Measurements from ENCODE around the gene BCL2. TPM values are rescaled to one million over a fixed set of nuclear protein-coding genes. Genes with fewer than 3 reads are reported as not detected.

Gene BCL2
- polyA plus RNA-seq, 1 experiment, result 0.35 TPM

GRCh38 chr18:63293935-63294334 lies 25.6 kb downstream of the BCL2 start:
- no peak for DNase-seq (ENCODE audit: low read depth, low spot score)
- ChIA-PET CTCF (no interaction called here), POLR2A (no interaction called here)
- no peak overlapping the region for H3K27ac ChIP-seq (ENCODE audit: low read depth, low read length)
- TF ChIP-seq, protein P1, sequence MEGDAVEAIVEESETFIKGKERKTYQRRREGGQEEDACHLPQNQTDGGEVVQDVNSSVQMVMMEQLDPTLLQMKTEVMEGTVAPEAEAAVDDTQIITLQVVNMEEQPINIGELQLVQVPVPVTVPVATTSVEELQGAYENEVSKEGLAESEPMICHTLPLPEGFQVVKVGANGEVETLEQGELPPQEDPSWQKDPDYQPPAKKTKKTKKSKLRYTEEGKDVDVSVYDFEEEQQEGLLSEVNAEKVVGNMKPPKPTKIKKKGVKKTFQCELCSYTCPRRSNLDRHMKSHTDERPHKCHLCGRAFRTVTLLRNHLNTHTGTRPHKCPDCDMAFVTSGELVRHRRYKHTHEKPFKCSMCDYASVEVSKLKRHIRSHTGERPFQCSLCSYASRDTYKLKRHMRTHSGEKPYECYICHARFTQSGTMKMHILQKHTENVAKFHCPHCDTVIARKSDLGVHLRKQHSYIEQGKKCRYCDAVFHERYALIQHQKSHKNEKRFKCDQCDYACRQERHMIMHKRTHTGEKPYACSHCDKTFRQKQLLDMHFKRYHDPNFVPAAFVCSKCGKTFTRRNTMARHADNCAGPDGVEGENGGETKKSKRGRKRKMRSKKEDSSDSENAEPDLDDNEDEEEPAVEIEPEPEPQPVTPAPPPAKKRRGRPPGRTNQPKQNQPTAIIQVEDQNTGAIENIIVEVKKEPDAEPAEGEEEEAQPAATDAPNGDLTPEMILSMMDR (IDR thresholded peaks at IDR 0.05; ENCODE audit: low read depth, low read length), result no peak
- H3K9me3 ChIP-seq (ENCODE audit: control insufficient read depth, insufficient read depth, low read length), result no peaks in the 10 kb centered on the region
- no peak overlapping the region for H3K4me3 ChIP-seq (ENCODE audit: low read depth, low read length)
- H3K27me3 ChIP-seq (ENCODE audit: control insufficient read depth, insufficient read depth, low read length), result peaks cover 4% of the 10 kb centered on the region

GRCh38 chr18:63292831-63293683 lies 26.5 kb downstream of the BCL2 start:
- no peaks in the 10 kb centered on the region for H3K9me3 ChIP-seq (ENCODE audit: control insufficient read depth, insufficient read depth, low read length)
- DNase-seq (ENCODE audit: low read depth, low spot score), result no peak
- no peak overlapping the region for H3K4me3 ChIP-seq (ENCODE audit: low read depth, low read length)
- CTCF ChIA-PET, result no interaction called here
- POLR2A ChIA-PET, result no interaction called here
- H3K27ac ChIP-seq (ENCODE audit: low read depth, low read length), result no peak overlapping the region
- TF ChIP-seq, protein P1 (IDR thresholded peaks at IDR 0.05; ENCODE audit: low read depth, low read length), result no peak
- peaks cover 4% of the 10 kb centered on the region for H3K27me3 ChIP-seq (ENCODE audit: control insufficient read depth, insufficient read depth, low read length)

GRCh38 chr18:63291278-63291677 lies 28.3 kb downstream of the BCL2 start:
- CTCF ChIA-PET, result interaction anchor here (0.5 kb wide), 1 partner anchor 45 kb away, joined by 3 read pairs; no protein-coding TSS in a partner anchor
- POLR2A ChIA-PET, result no interaction called here
- TF ChIP-seq, protein P1 (IDR thresholded peaks at IDR 0.05; ENCODE audit: low read depth, low read length), result no peak
- H3K27me3 ChIP-seq (ENCODE audit: control insufficient read depth, insufficient read depth, low read length), result peaks cover 5% of the 10 kb centered on the region
- H3K4me3 ChIP-seq (ENCODE audit: low read depth, low read length), result no peak overlapping the region
- no peak overlapping the region for H3K27ac ChIP-seq (ENCODE audit: low read depth, low read length)
- no peak for DNase-seq (ENCODE audit: low read depth, low spot score)
- H3K9me3 ChIP-seq (ENCODE audit: control insufficient read depth, insufficient read depth, low read length), result no peaks in the 10 kb centered on the region

DNA sequence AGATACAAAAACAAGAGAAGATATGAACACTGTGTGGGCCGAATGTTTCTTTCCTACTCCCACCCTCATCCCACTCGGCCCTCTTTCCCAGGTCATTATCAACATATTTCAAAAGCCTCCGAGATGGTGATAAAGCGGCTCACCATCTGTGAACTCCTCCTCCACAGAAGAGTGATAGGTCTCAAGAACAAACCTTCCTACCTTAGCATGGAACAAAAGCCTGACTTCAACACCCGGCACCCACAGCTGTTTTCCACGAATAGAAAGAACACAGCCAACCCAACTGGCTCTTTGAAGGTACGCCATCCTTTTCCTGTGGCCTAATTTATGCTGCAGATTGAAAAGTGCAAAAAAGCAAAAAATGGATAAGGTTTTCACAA lies 28.8 kb downstream of the BCL2 start:
- H3K27ac ChIP-seq (ENCODE audit: low read depth, low read length), result no peak overlapping the region
- TF ChIP-seq, protein P1 (IDR thresholded peaks at IDR 0.05; ENCODE audit: low read depth, low read length), result no peak
- ChIA-PET POLR2A (no interaction called here), CTCF (interaction anchor here (0.5 kb wide), 1 partner anchor 44 kb away, joined by 3 read pairs; no protein-coding TSS in a partner anchor)
- no peaks in the 10 kb centered on the region for H3K9me3 ChIP-seq (ENCODE audit: control insufficient read depth, insufficient read depth, low read length)
- no peak for DNase-seq (ENCODE audit: low read depth, low spot score)
- H3K4me3 ChIP-seq (ENCODE audit: low read depth, low read length), result no peak overlapping the region
- H3K27me3 ChIP-seq (ENCODE audit: control insufficient read depth, insufficient read depth, low read length), result peaks cover 7% of the 10 kb centered on the region

- TF ChIP-seq, protein P1 (IDR thresholded peaks at IDR 0.05; ENCODE audit: low read depth, low read length), result no peak
- ChIA-PET CTCF (no interaction called here), POLR2A (no interaction called here)
- Histone ChIP-seq H3K27me3 (ENCODE audit: control insufficient read depth, insufficient read depth, low read length) (peaks cover 7% of the 10 kb centered on the region), H3K4me3 (ENCODE audit: low read depth, low read length) (no peak overlapping the region), H3K27ac (ENCODE audit: low read depth, low read length) (no peak overlapping the region), H3K9me3 (ENCODE audit: control insufficient read depth, insufficient read depth, low read length) (no peaks in the 10 kb centered on the region)
- no peak for DNase-seq (ENCODE audit: low read depth, low spot score)
Observed at GRCh38 chr18:63290166-63290820, 29.3 kb downstream of the BCL2 start.

Measured in AG04450 (cell line).